Measurements from ENCODE around the gene KCNN1.

GRCh38 chr19:17966129-17966483 is 801 bp upstream of the KCNN1 start:
- TF ChIP-seq CTCF (IDR thresholded peaks at IDR 0.05) (no peak), POLR2A (IDR thresholded peaks at IDR 0.05) (no peak)

All from testis (tissue), 2 donors.